Breast epithelium (tissue), 3 donors: ENCODE measurements around the gene INAVA.

Experiments used
- CTCF ChIP-seq, 3 donors: fragments of 450-650 bp; IDR thresholded peaks; one replicate each; pipeline ENCODE4 v1.5.1; 2016 to 2017; ENCODE audit warnings: antibody characterized with exemption in 3 of 3, mild to moderate bottlenecking in 3 of 3, moderate library complexity in 3 of 3
- POLR2AphosphoS5 ChIP-seq, 3 donors: sonication (generic); formaldehyde crosslinking; IDR thresholded peaks; one replicate each; pipeline ENCODE4 v1.6.1; 2017; ENCODE audit warnings: antibody characterized with exemption in 3 of 3

GRCh38 chr1:200925831-200926230 is 31.1 kb downstream of the INAVA start:
- TF ChIP-seq CTCF (IDR thresholded peaks at IDR 0.05) (no peak), POLR2AphosphoS5 (IDR thresholded peaks at IDR 0.05) (no peak)
